Measurements from ENCODE around the gene ZNF605. TPM values are rescaled to one million over a fixed set of nuclear protein-coding genes. Genes with fewer than 3 reads are reported as not detected.

The ZNF605 gene
- total and polyA plus RNA-seq, 2 donors (not counting 1 experiment from before 2014, with no cell fraction given) = 6.0 to 21.7 TPM

DNA sequence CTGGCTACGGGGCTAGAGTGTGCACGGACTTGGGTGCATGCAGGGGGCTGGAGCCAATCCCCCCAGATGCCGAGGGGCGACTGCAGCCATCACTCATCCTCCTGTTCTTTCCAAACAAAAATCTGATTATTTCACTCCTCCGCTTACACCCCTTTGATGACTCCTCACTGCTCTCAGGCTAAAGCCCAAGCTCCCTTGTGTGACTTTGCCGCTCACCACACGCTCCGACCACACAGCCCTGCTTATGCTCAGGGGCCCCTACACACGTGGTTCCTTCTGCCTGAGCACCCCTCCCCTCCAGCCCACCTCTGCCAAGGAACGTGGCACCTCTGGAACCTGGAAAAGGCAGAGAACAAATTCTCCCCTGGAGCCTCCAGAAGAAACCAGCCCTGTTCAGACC lies 82.4 kb downstream of the ZNF605 start:
- H3K4me3 ChIP-seq (ENCODE audit: control extremely low read depth in 1 of 5, extremely low read depth in 1 of 5, insufficient read depth in 1 of 5, low read depth in 2 of 5, low read length in 4 of 5) = no peak overlapping the region
- peaks cover 9 to 68% of the 10 kb centered on the region in 2 experiments for H3K36me3 ChIP-seq (replicated peaks in 1 of 2; ENCODE audit: control extremely low read depth in 1 of 2, control insufficient read depth in 1 of 2, extremely low read depth in 1 of 2, insufficient read depth in 2 of 2, low read length in 1 of 2)
- no peaks in the 10 kb centered on the region for H3K27me3 ChIP-seq (replicated peaks in 1 of 4; ENCODE audit: control extremely low read depth in 1 of 4, control insufficient read depth in 3 of 4, insufficient read depth in 4 of 4, low read length in 3 of 4)
- no peak overlapping the region for H2AFZ ChIP-seq (ENCODE audit: insufficient read depth, low read depth, low read length, poor library complexity, severe bottlenecking)
- H3K4me1 ChIP-seq (ENCODE audit: control insufficient read depth in 2 of 2, insufficient read depth in 2 of 2, low read length in 2 of 2) = no peaks in the 10 kb centered on the region
- no peak overlapping the region for H3K4me3 Mint-ChIP-seq
- H3K9me3 ChIP-seq (ENCODE audit: control extremely low read depth in 1 of 3, control insufficient read depth in 2 of 3, insufficient read depth in 1 of 3, low read length in 2 of 3) = no peaks in the 10 kb centered on the region
- WGBS (ENCODE audit: insufficient coverage) = 92% methylated on average over 10 of the region's 10 CpGs
- peaks cover 4% of the 10 kb centered on the region for H3K4me1 Mint-ChIP-seq
- no peak overlapping the region for H3K27ac ChIP-seq (ENCODE audit: low read length in 2 of 2)
- ATAC-seq (ENCODE audit: low read depth) (no peak), DNase-seq (no peak)
- peaks cover 47% of the 10 kb centered on the region for H3K79me2 ChIP-seq (ENCODE audit: control insufficient read depth, insufficient read depth, low read length)
- CTCF ChIA-PET = no interaction called here
- no peaks in the 10 kb centered on the region for H3K27me3 Mint-ChIP-seq
- H3K27ac Mint-ChIP-seq = no peak overlapping the region
- H3K9me3 Mint-ChIP-seq (ENCODE audit: insufficient read depth) = no peaks in the 10 kb centered on the region
- H3K9ac ChIP-seq (ENCODE audit: low read length) = no peak overlapping the region
- intact Hi-C loops (cut with micrococcal nuclease) = no loop called here
- H3K4me2 ChIP-seq (replicated peaks; ENCODE audit: low read depth, low read length, poor library complexity, severe bottlenecking) = no peak overlapping the region
- POLR2A ChIA-PET = no interaction called here
- peaks cover 23% of the 10 kb centered on the region for H4K20me1 ChIP-seq (ENCODE audit: control insufficient read depth, insufficient read depth, low read length, poor library complexity, severe bottlenecking)
- TF ChIP-seq, protein P1, sequence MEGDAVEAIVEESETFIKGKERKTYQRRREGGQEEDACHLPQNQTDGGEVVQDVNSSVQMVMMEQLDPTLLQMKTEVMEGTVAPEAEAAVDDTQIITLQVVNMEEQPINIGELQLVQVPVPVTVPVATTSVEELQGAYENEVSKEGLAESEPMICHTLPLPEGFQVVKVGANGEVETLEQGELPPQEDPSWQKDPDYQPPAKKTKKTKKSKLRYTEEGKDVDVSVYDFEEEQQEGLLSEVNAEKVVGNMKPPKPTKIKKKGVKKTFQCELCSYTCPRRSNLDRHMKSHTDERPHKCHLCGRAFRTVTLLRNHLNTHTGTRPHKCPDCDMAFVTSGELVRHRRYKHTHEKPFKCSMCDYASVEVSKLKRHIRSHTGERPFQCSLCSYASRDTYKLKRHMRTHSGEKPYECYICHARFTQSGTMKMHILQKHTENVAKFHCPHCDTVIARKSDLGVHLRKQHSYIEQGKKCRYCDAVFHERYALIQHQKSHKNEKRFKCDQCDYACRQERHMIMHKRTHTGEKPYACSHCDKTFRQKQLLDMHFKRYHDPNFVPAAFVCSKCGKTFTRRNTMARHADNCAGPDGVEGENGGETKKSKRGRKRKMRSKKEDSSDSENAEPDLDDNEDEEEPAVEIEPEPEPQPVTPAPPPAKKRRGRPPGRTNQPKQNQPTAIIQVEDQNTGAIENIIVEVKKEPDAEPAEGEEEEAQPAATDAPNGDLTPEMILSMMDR (IDR thresholded peaks at IDR 0.05) = no peak
- no peak for TF ChIP-seq EZH2 (IDR thresholded peaks at IDR 0.05; ENCODE audit: borderline replicate concordance, insufficient read depth, low read depth, low read length, poor library complexity, severe bottlenecking)

GRCh38 chr12:132872975-132873421 lies 83.1 kb downstream of the ZNF605 start:
- WGBS (ENCODE audit: insufficient coverage) = 88% methylated on average over 12 of the region's 12 CpGs
- Histone ChIP-seq H3K27ac (ENCODE audit: low read length in 2 of 2) (no peak overlapping the region), H2AFZ (ENCODE audit: insufficient read depth, low read depth, low read length, poor library complexity, severe bottlenecking) (no peak overlapping the region), H3K27me3 (replicated peaks in 1 of 4; ENCODE audit: control extremely low read depth in 1 of 4, control insufficient read depth in 3 of 4, insufficient read depth in 4 of 4, low read length in 3 of 4) (no peaks in the 10 kb centered on the region), H3K4me3 (ENCODE audit: control extremely low read depth in 1 of 5, extremely low read depth in 1 of 5, insufficient read depth in 1 of 5, low read depth in 2 of 5, low read length in 4 of 5) (no peak overlapping the region), H3K4me2 (replicated peaks; ENCODE audit: low read depth, low read length, poor library complexity, severe bottlenecking) (no peak overlapping the region), H3K9ac (ENCODE audit: low read length) (no peak overlapping the region), H3K79me2 (ENCODE audit: control insufficient read depth, insufficient read depth, low read length) (peaks cover 40% of the 10 kb centered on the region), H3K4me1 (ENCODE audit: control insufficient read depth in 2 of 2, insufficient read depth in 2 of 2, low read length in 2 of 2) (no peaks in the 10 kb centered on the region), H4K20me1 (ENCODE audit: control insufficient read depth, insufficient read depth, low read length, poor library complexity, severe bottlenecking) (peaks cover 23% of the 10 kb centered on the region), H3K9me3 (ENCODE audit: control extremely low read depth in 1 of 3, control insufficient read depth in 2 of 3, insufficient read depth in 1 of 3, low read length in 2 of 3) (no peaks in the 10 kb centered on the region), H3K36me3 (replicated peaks in 1 of 2; ENCODE audit: control extremely low read depth in 1 of 2, control insufficient read depth in 1 of 2, extremely low read depth in 1 of 2, insufficient read depth in 2 of 2, low read length in 1 of 2) (peaks cover 9 to 68% of the 10 kb centered on the region in 2 experiments)
- no peak for TF ChIP-seq EZH2 (IDR thresholded peaks at IDR 0.05; ENCODE audit: borderline replicate concordance, insufficient read depth, low read depth, low read length, poor library complexity, severe bottlenecking)
- TF ChIP-seq, protein P1 (IDR thresholded peaks at IDR 0.05) = no peak
- H3K27ac Mint-ChIP-seq = peak overlapping the region; percentile 59
- no peak for ATAC-seq (ENCODE audit: low read depth)
- no peaks in the 10 kb centered on the region for H3K27me3 Mint-ChIP-seq
- no peak for DNase-seq
- no peak overlapping the region for H3K4me3 Mint-ChIP-seq
- ChIA-PET POLR2A (interaction anchor here (0.5 kb wide), 1 partner anchor 9 kb away, joined by 8 read pairs; no protein-coding TSS in a partner anchor), CTCF (no interaction called here)
- H3K4me1 Mint-ChIP-seq = peaks cover 4% of the 10 kb centered on the region
- H3K9me3 Mint-ChIP-seq (ENCODE audit: insufficient read depth) = no peaks in the 10 kb centered on the region
- intact Hi-C loops (cut with micrococcal nuclease) = no loop called here

Data from B cell (primary cell).